Measurements from ENCODE around the gene ABLIM3. TPM values are rescaled to one million over a fixed set of nuclear protein-coding genes. Genes with fewer than 3 reads are reported as not detected.
A peak's percentile ranks its signal among the peaks of the same experiment; 100 is the strongest.

The ABLIM3 gene
- total RNA-seq, 3 donors from 2014 or later (not counting 1 experiment from before 2014, with no cell fraction given), result 0.41 to 2.4 (median 1.2) TPM

- Mint-ChIP-seq H3K27ac (peak overlapping the region; percentile 77 to 83), H3K27me3 (ENCODE audit: low read depth in 2 of 2) (peaks cover 0 to 3% of the 10 kb centered on the region in 2 donors), H3K4me1 (peaks cover 18 to 19% of the 10 kb centered on the region in 2 donors), H3K36me3 (no peaks in the 10 kb centered on the region), H3K9me3 (peaks cover 0 to 4% of the 10 kb centered on the region in 2 donors), H3K4me3 (peak overlapping the region; percentile 68)
- no peaks in the 10 kb centered on the region for H3K9me3 ChIP-seq (ENCODE audit: control insufficient read depth, insufficient read depth, low read length)
- 24% methylated on average over 13 of the region's 13 CpGs for WGBS (ENCODE audit: insufficient coverage)
- DNase-seq (peak; percentile 51 to 82), ATAC-seq (peak; percentile 93 to 98 (median 98))
- no peak for TF ChIP-seq CTCF (IDR thresholded peaks at IDR 0.05)
- peaks cover 14% of the 10 kb centered on the region for H3K4me1 ChIP-seq (ENCODE audit: control insufficient read depth, insufficient read depth, low read length)
- intact Hi-C loops (cut with micrococcal nuclease), result no loop called here
- H3K27me3 ChIP-seq (ENCODE audit: control insufficient read depth, insufficient read depth, low read length), result no peaks in the 10 kb centered on the region
- H3K4me3 ChIP-seq (ENCODE audit: low read length), result no peak overlapping the region
- H3K27ac ChIP-seq (ENCODE audit: low read length), result peak overlapping the region; percentile 27
- H3K36me3 ChIP-seq (ENCODE audit: control insufficient read depth, insufficient read depth, low read length), result no peaks in the 10 kb centered on the region
Observed at GRCh38 chr5:149240354-149240998, 99.2 kb downstream of the ABLIM3 start.

GRCh38 chr5:149242339-149242738 is 101.0 kb downstream of the ABLIM3 start:
- intact Hi-C loops (cut with micrococcal nuclease), result no loop called here
- Mint-ChIP-seq H3K27ac (no peak overlapping the region), H3K4me1 (peaks cover 18 to 19% of the 10 kb centered on the region in 2 donors), H3K9me3 (peaks cover 0 to 4% of the 10 kb centered on the region in 2 donors), H3K27me3 (ENCODE audit: low read depth in 2 of 2) (peaks cover 0 to 3% of the 10 kb centered on the region in 2 donors), H3K36me3 (no peaks in the 10 kb centered on the region), H3K4me3 (no peak overlapping the region)
- ATAC-seq (no peak), DNase-seq (no peak)
- Histone ChIP-seq H3K9me3 (ENCODE audit: control insufficient read depth, insufficient read depth, low read length) (no peaks in the 10 kb centered on the region), H3K27ac (ENCODE audit: low read length) (no peak overlapping the region), H3K36me3 (ENCODE audit: control insufficient read depth, insufficient read depth, low read length) (no peaks in the 10 kb centered on the region), H3K27me3 (ENCODE audit: control insufficient read depth, insufficient read depth, low read length) (no peaks in the 10 kb centered on the region), H3K4me1 (ENCODE audit: control insufficient read depth, insufficient read depth, low read length) (peaks cover 14% of the 10 kb centered on the region), H3K4me3 (ENCODE audit: low read length) (no peak overlapping the region)
- TF ChIP-seq CTCF (IDR thresholded peaks at IDR 0.05), result no peak
- 89% methylated on average over 3 of the region's 3 CpGs for WGBS (ENCODE audit: insufficient coverage)

GRCh38 chr5:149246906-149247305 is 105.6 kb downstream of the ABLIM3 start:
- DNase-seq (no peak), ATAC-seq (no peak)
- TF ChIP-seq CTCF (IDR thresholded peaks at IDR 0.05), result no peak
- Mint-ChIP-seq H3K27me3 (ENCODE audit: low read depth in 2 of 2) (peaks cover 0 to 3% of the 10 kb centered on the region in 2 donors), H3K4me1 (no peaks in the 10 kb centered on the region), H3K9me3 (no peaks in the 10 kb centered on the region), H3K27ac (no peak overlapping the region), H3K4me3 (no peak overlapping the region), H3K36me3 (no peaks in the 10 kb centered on the region)
- no peaks in the 10 kb centered on the region for H3K36me3 ChIP-seq (ENCODE audit: control insufficient read depth, insufficient read depth, low read length)
- no peak overlapping the region for H3K4me3 ChIP-seq (ENCODE audit: low read length)
- H3K4me1 ChIP-seq (ENCODE audit: control insufficient read depth, insufficient read depth, low read length), result no peaks in the 10 kb centered on the region
- 89% methylated on average over 2 of the region's 4 CpGs for WGBS (ENCODE audit: insufficient coverage)
- H3K27ac ChIP-seq (ENCODE audit: low read length), result no peak overlapping the region
- no peaks in the 10 kb centered on the region for H3K27me3 ChIP-seq (ENCODE audit: control insufficient read depth, insufficient read depth, low read length)
- intact Hi-C loops (cut with micrococcal nuclease), result no loop called here
- no peaks in the 10 kb centered on the region for H3K9me3 ChIP-seq (ENCODE audit: control insufficient read depth, insufficient read depth, low read length)

GRCh38 chr5:149247726-149248125 is 106.4 kb downstream of the ABLIM3 start:
- DNase-seq, result no peak
- 90% methylated on average over 8 of the region's 8 CpGs for WGBS (ENCODE audit: insufficient coverage)
- Histone ChIP-seq H3K9me3 (ENCODE audit: control insufficient read depth, insufficient read depth, low read length) (no peaks in the 10 kb centered on the region), H3K27ac (ENCODE audit: low read length) (no peak overlapping the region), H3K36me3 (ENCODE audit: control insufficient read depth, insufficient read depth, low read length) (no peaks in the 10 kb centered on the region), H3K4me3 (ENCODE audit: low read length) (no peak overlapping the region), H3K4me1 (ENCODE audit: control insufficient read depth, insufficient read depth, low read length) (no peaks in the 10 kb centered on the region), H3K27me3 (ENCODE audit: control insufficient read depth, insufficient read depth, low read length) (no peaks in the 10 kb centered on the region)
- no peak for ATAC-seq
- TF ChIP-seq CTCF (IDR thresholded peaks at IDR 0.05), result no peak
- Mint-ChIP-seq H3K36me3 (no peaks in the 10 kb centered on the region), H3K4me3 (no peak overlapping the region), H3K4me1 (no peaks in the 10 kb centered on the region), H3K27ac (no peak overlapping the region), H3K9me3 (no peaks in the 10 kb centered on the region), H3K27me3 (ENCODE audit: low read depth in 2 of 2) (peaks cover 0 to under 1% of the 10 kb centered on the region in 2 donors)
- intact Hi-C loops (cut with micrococcal nuclease), result no loop called here

Measured in natural killer cell (primary cell).